ENCODE measurements around the gene RTN1. TPM values are rescaled to one million over a fixed set of nuclear protein-coding genes. Genes with fewer than 3 reads are reported as not detected.
A peak's percentile ranks its signal among the peaks of the same experiment; 100 is the strongest.

RTN1 gene
- total and polyA plus RNA-seq, 9 of the 15 experiments (the other 6 are each of a cell fraction or from before 2014, with no cell fraction given) = 0.03 to 0.09 TPM; not detected in 7

GRCh38 chr14:59582845-59583509 is 287.6 kb downstream of the RTN1 start:
- in situ Hi-C loops (cut with MboI) = no loop called here
- FAIRE-seq = no peak
- DNase-seq (ENCODE audit: extremely low read depth in 1 of 4, low spot score in 3 of 4) = peak in 3 of 4 experiments; percentile 6 to 13 (median 9)
- Histone ChIP-seq H4K20me1 (replicated peaks; ENCODE audit: control insufficient read depth, insufficient read depth, low read length) (no peaks in the 10 kb centered on the region), H3K27ac (ENCODE audit: extremely low read depth, low read depth, low read length) (no peak overlapping the region), H3K9me3 (replicated peaks; ENCODE audit: control insufficient read depth, insufficient read depth, low read depth, low read length) (no peaks in the 10 kb centered on the region), H3K36me3 (ENCODE audit: control insufficient read depth, insufficient read depth, low read length) (no peaks in the 10 kb centered on the region), H3K4me3 (no peak overlapping the region), H3K4me2 (ENCODE audit: insufficient read depth, low read length) (no peak overlapping the region), H3K79me2 (ENCODE audit: control insufficient read depth, insufficient read depth, low read length) (no peaks in the 10 kb centered on the region), H2AFZ (ENCODE audit: low read depth, low read length) (no peak overlapping the region), H3K27me3 (ENCODE audit: control insufficient read depth in 2 of 2, insufficient read depth in 2 of 2, low read length in 2 of 2) (no peaks in the 10 kb centered on the region; a peak in 1 of 5 replicates), H3K9ac (ENCODE audit: insufficient read depth in 1 of 2, low read depth in 2 of 2, low read length in 2 of 2) (no peak overlapping the region), H3K9me1 (ENCODE audit: control insufficient read depth, insufficient read depth, low read length) (no peaks in the 10 kb centered on the region), H3K4me1 (replicated peaks in 1 of 2; ENCODE audit: control insufficient read depth in 2 of 2, insufficient read depth in 2 of 2, low read length in 2 of 2) (no peaks in the 10 kb centered on the region)
- ATAC-seq = no peak
- BruUV-seq (replicated peaks) = no TSS peak
- CTCF ChIA-PET (ENCODE audit: low intra/inter-chr PET ratio) = interaction anchor here (1.5 kb wide), 1 partner anchor 75 kb away, joined by 3 read pairs; no protein-coding TSS in a partner anchor
- WGBS (ENCODE audit: insufficient coverage, low coverage, missing lambda C conversion rate) = 36% methylated on average over 10 of the region's 23 CpGs
- intact Hi-C loops (cut with micrococcal nuclease) = no loop called here
- POLR2A ChIA-PET = interaction anchor here (0.5 kb wide), 1 partner anchor 1348 kb away, joined by 3 read pairs; no protein-coding TSS in a partner anchor
- TF ChIP-seq ZKSCAN1 (IDR thresholded peaks at IDR 0.05; ENCODE audit: low read depth, low read length) (peak; percentile 98), CTCF (IDR thresholded peaks at IDR 0.05 in 2 of 3, conservative IDR thresholded peaks at IDR 0.05 in 1 of 3; ENCODE audit: insufficient read depth in 2 of 3, low read depth in 1 of 3, low read length in 3 of 3) (peak in 1 of 3 experiments; percentile 4; a peak in 1 of 6 replicates), ZNF197 (CRISPR knock-in tag; IDR thresholded peaks at IDR 0.05; ENCODE audit: low read depth) (no peak), KDM1A (IDR thresholded peaks at IDR 0.05) (no peak), FOXK2 (conservative IDR thresholded peaks at IDR 0.05 in 1 of 2, IDR thresholded peaks at IDR 0.05 in 1 of 2; ENCODE audit: low read depth in 2 of 2) (no peak), USF1 (CRISPR knock-in tag; IDR thresholded peaks at IDR 0.05) (no peak), CBX8 (IDR thresholded peaks at IDR 0.05; ENCODE audit: borderline replicate concordance, extremely low read depth, low read depth, low read length, poor library complexity, severe bottlenecking) (no peak), SMARCC2 (IDR thresholded peaks at IDR 0.05; ENCODE audit: low read depth) (no peak), ZBTB1 (CRISPR knock-in tag; IDR thresholded peaks at IDR 0.05; ENCODE audit: borderline replicate concordance, low read depth) (no peak), MNT (conservative IDR thresholded peaks at IDR 0.05) (no peak), BMI1 (IDR thresholded peaks at IDR 0.05; ENCODE audit: low read length) (no peak), THRB (CRISPR knock-in tag; conservative IDR thresholded peaks at IDR 0.05) (no peak), THAP7 (CRISPR knock-in tag; IDR thresholded peaks at IDR 0.05) (no peak)

Data from K562 (cell line).